Endothelial cell of umbilical vein (primary cell): ENCODE results near the gene COA5. TPM values are rescaled to one million over a fixed set of nuclear protein-coding genes. Genes with fewer than 3 reads are reported as not detected.

Experiments
- Bru-seq: library from RNA; stranded (reverse); fragments of 400-500 nt; gene quantifications from one replicate; lab custom pipeline; 2021; lab: Mats Ljungman, UMichigan
- BruChase-seq, 2 experiments: library from RNA; stranded (reverse); fragments of 400-500 nt; gene quantifications; one replicate each; lab custom pipeline; 2021; lab: Mats Ljungman, UMichigan
- BruUV-seq: library from RNA; stranded (reverse); fragments of 400-500 nt; replicated peaks from 2 replicates; lab custom pipeline; 2021; lab: Mats Ljungman, UMichigan
- CTCF ChIA-PET: fragments of 300-600, 350-600 bp; sonication (Branson Sonifier 250); formaldehyde crosslinking; loops from one replicate; lab custom pipeline; 2021; ENCODE audit warnings: antibody characterized with exemption, inconsistent platforms; lab: Charles Lee
- POLR2A ChIA-PET: fragments of 300-600, 350-600 bp; sonication (Branson Sonifier 250); formaldehyde crosslinking; loops from one replicate; lab custom pipeline; 2021; ENCODE audit warnings: antibody characterized with exemption, inconsistent platforms; lab: Charles Lee
- DNase-seq: peaks from one replicate; pipeline ENCODE4 v3.0.0-alpha.2; 2011; ENCODE audit warnings: low read depth, low spot score
- FAIRE-seq: peaks from 2 replicates; lab custom pipeline; 2011; peaks lifted over from hg19 to GRCh38; lab: Jason Lieb, UNC
- H2AFZ ChIP-seq: 2 replicates; pipeline ENCODE4 v1.6.0; 2012; ENCODE audit warnings: low read depth, low read length, control low read depth, inconsistent platforms
- H3K27ac ChIP-seq: 2 replicates; pipeline ENCODE4 v1.5.1; 2011; ENCODE audit warnings: low read depth, mild to moderate bottlenecking, control low read depth, low read length, moderate library complexity; ENCODE audit not compliant: insufficient read depth
- H3K27me3 ChIP-seq, 2 experiments: 2 replicates each; pipeline versions ENCODE4 v1.6.0 to v1.6.1; 2011; ENCODE audit warnings: low read length in 2 of 2, mixed read lengths in 1 of 2; ENCODE audit not compliant: control insufficient read depth in 2 of 2, insufficient read depth in 2 of 2
- H3K36me3 ChIP-seq, 2 experiments: 2 replicates in 1 of 2; 3 replicates in 1 of 2; pipeline ENCODE4 v1.5.1; 2011; ENCODE audit warnings: low read length in 2 of 2, mild to moderate bottlenecking in 1 of 2, moderate library complexity in 1 of 2; ENCODE audit not compliant: control insufficient read depth in 2 of 2, insufficient read depth in 2 of 2; ENCODE audit errors: extremely low read depth in 1 of 2
- H3K4me1 ChIP-seq: 3 replicates; pipeline ENCODE4 v1.5.1; 2011; ENCODE audit warnings: mild to moderate bottlenecking, low read length; ENCODE audit not compliant: control insufficient read depth, insufficient read depth; ENCODE audit errors: extremely low read depth
- H3K4me2 ChIP-seq: 2 replicates; pipeline ENCODE4 v1.6.1; 2011; ENCODE audit warnings: low read length, control low read depth, mixed read lengths; ENCODE audit not compliant: insufficient read depth
- H3K4me3 ChIP-seq, 3 experiments: fragments of 200-600 bp in 1 of 3; sonication (generic), shearing (Covaris generic) in 1 of 3; replicated peaks in 1 of 3; 2 replicates each; pipeline ENCODE4 v1.5.1; 2011 to 2016; ENCODE audit warnings: control low read depth in 3 of 3, low read length in 3 of 3, mild to moderate bottlenecking in 2 of 3, inconsistent platforms in 1 of 3, low read depth in 1 of 3, moderate library complexity in 1 of 3; ENCODE audit not compliant: insufficient read depth in 1 of 3
- H3K79me2 ChIP-seq: 2 replicates; pipeline ENCODE4 v1.6.0; 2012; ENCODE audit warnings: low read length, inconsistent platforms; ENCODE audit not compliant: control insufficient read depth, insufficient read depth
- H3K9ac ChIP-seq: replicated peaks from 2 replicates; pipeline ENCODE3; 2011; ENCODE audit warnings: low read length, control low read depth; ENCODE audit not compliant: insufficient read depth; ENCODE audit errors: extremely low read depth
- H3K9me1 ChIP-seq: replicated peaks from 3 replicates; pipeline ENCODE4 v1.6.0; 2011; ENCODE audit warnings: mild to moderate bottlenecking, low read length; ENCODE audit not compliant: control insufficient read depth, insufficient read depth; ENCODE audit errors: extremely low read depth
- H3K9me3 ChIP-seq: replicated peaks from 2 replicates; pipeline ENCODE4 v1.5.1; 2012; ENCODE audit warnings: low read length, inconsistent platforms; ENCODE audit not compliant: control insufficient read depth, insufficient read depth
- H4K20me1 ChIP-seq: replicated peaks from 2 replicates; pipeline ENCODE3; 2011; ENCODE audit warnings: mild to moderate bottlenecking, low read length; ENCODE audit not compliant: control insufficient read depth, insufficient read depth; ENCODE audit errors: extremely low read depth
- FOS ChIP-seq: IDR thresholded peaks from 2 replicates; pipeline ENCODE4 v1.6.1; 2011; ENCODE audit warnings: mild to moderate bottlenecking, low read length, moderate library complexity, borderline replicate concordance; ENCODE audit not compliant: insufficient read depth
- GATA2 ChIP-seq: IDR thresholded peaks from 2 replicates; pipeline ENCODE4 v1.7.0; 2011; ENCODE audit warnings: low read depth, mild to moderate bottlenecking, moderate library complexity, mixed read lengths, low read length; ENCODE audit not compliant: insufficient read length, insufficient read depth
- MYC ChIP-seq: IDR thresholded peaks from one replicate; pipeline ENCODE4 v1.6.1; 2011; ENCODE audit warnings: mild to moderate bottlenecking, low read depth, low read length
- POLR2A ChIP-seq: IDR thresholded peaks from 2 replicates; pipeline ENCODE4 v1.6.1; 2012; ENCODE audit warnings: low read depth, mild to moderate bottlenecking, control low read depth, low read length
- POLR2AphosphoS5 ChIP-seq: IDR thresholded peaks from 2 replicates; pipeline ENCODE4 v1.6.1; 2012; ENCODE audit warnings: low read depth, mild to moderate bottlenecking, control low read depth, low read length, moderate library complexity; ENCODE audit not compliant: insufficient read depth
- dilution Hi-C: fragments of 300-500 bp; cut with MboI; formaldehyde crosslinking; loops from one replicate; pipeline ENCODE4 v1.15.0; 2019; ENCODE audit warnings: low sequenced_read_pairs; ENCODE audit not compliant: extremely low pct_ligation_motif_present
- intact Hi-C: fragments of 100-400 bp; cut with micrococcal nuclease; formaldehyde crosslinking; loops from one replicate; pipeline ENCODE4 v1.10.0; 2022
- long read RNA-seq: library from polyadenylated mRNA; stranded (forward); transcript quantifications from one replicate; pipeline ENCODE4 v2.0.0, GENCODE V29; 2021
- polyA minus RNA-seq, 3 experiments: library from RNA; depleted of rRNA, polyadenylated mRNA; stranded (reverse); fragments of >200 nt; gene quantifications; 1 replicate in 1 of 3; 2 replicates in 2 of 3; pipeline ENCODE4 v1.2.3, GENCODE V29; 2011
- polyA plus RNA-seq, 4 experiments: library from polyadenylated mRNA; depleted of rRNA in 3 of 4; stranded (reverse) in 3 of 4; unstranded in 1 of 4; fragments of >200 nt; gene quantifications; 2 replicates each; pipeline versions ENCODE4 v1.2.1 to v1.2.3, GENCODE V29; 2011 to 2012; ENCODE audit warnings: missing spikeins in 1 of 4
- total RNA-seq: library from RNA; stranded (reverse); gene quantifications from 2 replicates; pipeline ENCODE4 v1.2.3, GENCODE V29; 2021
- TF ChIP-seq, protein P1 (sequence below): IDR thresholded peaks from 2 replicates; pipeline ENCODE4 v1.6.1; 2011; ENCODE audit not compliant: insufficient read depth, insufficient read length

The COA5 gene, protein sequence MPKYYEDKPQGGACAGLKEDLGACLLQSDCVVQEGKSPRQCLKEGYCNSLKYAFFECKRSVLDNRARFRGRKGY
- total RNA-seq (17.7 and 18.2 TPM in 2 replicates), polyA plus RNA-seq (10.3 and 16.5 TPM in 2 replicates), polyA minus RNA-seq (5.2 and 6.5 TPM in 2 replicates), Bru-seq, nascent RNA (percentile 82 among the genes with signal in this experiment), BruChase-seq, experiment 1, labeled RNA remaining after a 6-hour chase (percentile 66 among the genes with signal in this experiment), BruChase-seq, experiment 2, labeled RNA remaining after a 2-hour chase (percentile 86 among the genes with signal in this experiment)
- 17.7 and 23.2 TPM in 2 replicates for polyA plus RNA-seq (2011; cell fraction: cytosol; rRNA removed)
- 19.0 and 27.8 TPM in 2 replicates for polyA plus RNA-seq (2011; cell fraction: nucleus; rRNA removed)
- 28.3 and 35.7 TPM in 2 replicates for polyA plus RNA-seq (2012)
- polyA minus RNA-seq (2011; cell fraction: cytosol; rRNA and poly(A)+ RNA removed): 5.7 TPM
- polyA minus RNA-seq (2011; cell fraction: nucleus; rRNA and poly(A)+ RNA removed): 8.5 and 10.3 TPM in 2 replicates
- long read RNA-seq, transcript COA5-201 (3 exons, 1,754 nt): major isoform, 46 of 58 reads
- long read RNA-seq, partial matches to known transcripts: 0 of 58 reads
- long read RNA-seq, other reads (novel, unspliced or antisense): 6 of 58 reads

DNA sequence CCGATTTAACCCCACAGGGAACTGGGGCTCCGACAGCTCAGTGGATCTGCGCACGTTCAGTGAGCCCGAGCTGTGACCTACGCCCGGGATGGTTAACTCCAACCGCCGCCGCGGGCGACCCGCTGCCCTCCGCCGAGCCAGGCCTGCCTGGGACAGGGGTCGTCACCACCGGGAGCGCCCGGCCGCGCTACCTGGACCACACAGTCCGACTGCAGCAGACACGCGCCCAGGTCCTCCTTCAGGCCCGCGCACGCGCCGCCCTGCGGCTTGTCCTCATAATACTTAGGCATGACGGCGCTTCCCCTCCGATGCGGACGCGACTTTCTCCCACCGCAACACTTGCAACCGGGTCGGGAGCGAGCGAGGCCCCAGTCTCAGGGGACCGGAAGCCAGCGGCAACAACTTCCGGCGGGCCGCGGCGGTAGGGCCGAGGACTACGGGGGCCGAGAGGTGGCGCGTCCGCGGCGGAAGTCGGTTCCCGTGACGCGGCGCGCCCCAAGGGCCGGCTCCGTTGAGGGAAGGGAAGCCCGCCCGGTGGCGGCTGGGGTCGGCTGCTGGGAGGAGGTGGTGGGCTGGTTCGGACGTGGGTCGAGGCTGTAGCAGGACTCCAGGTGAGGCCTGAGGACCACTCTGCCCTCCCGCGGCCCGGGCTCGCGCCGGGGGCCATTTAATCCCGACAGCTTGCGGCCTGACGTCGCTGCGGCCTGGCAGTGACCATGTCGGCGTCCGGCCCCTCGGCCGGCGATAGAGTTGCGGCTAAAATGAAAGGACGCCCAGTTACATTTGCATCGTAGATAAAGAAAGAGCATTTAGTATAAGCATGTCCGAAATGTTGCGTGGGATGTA, at the start of gene COA5, which contains the start of gene UNC50:
Gene COA5, minus strand, starts transcription at position 397 of the 846 bp plus-strand sequence. Its CDS starts 107 bp downstream, at position 290.
Gene UNC50, plus strand, starts transcription at position 474 of the 846 bp plus-strand sequence. CDS start 1,171 bp downstream, outside the sequence.
- Histone ChIP-seq H3K4me1 (peaks cover 32% of the 10 kb centered on the region), H3K27ac (peak within 1 kb of the TSS; percentile 98), H3K9me3 (no peaks in the 10 kb centered on the region), H3K27me3 (no peaks in the 10 kb centered on the region), H3K4me3 (peak within 1 kb of the TSS; percentile 95 to 100 (median 98)), H3K9me1 (no peaks in the 10 kb centered on the region), H4K20me1 (no peaks in the 10 kb centered on the region), H3K4me2 (peak within 1 kb of the TSS; percentile 96), H3K79me2 (peaks cover 65% of the 10 kb centered on the region), H3K36me3 (peaks cover 2 to 6% of the 10 kb centered on the region in 2 experiments), H2AFZ (peak within 1 kb of the TSS; percentile 92), H3K9ac (peak within 1 kb of the TSS; percentile 99)
- BruUV-seq: TSS peak; percentile 64
- intact Hi-C loops (loop anchor here (1.0 to 5.0 kb wide), 3 partner anchors 9 to 458 kb away; no protein-coding TSS in a partner anchor), dilution Hi-C loops (no loop called here)
- ChIA-PET CTCF (interaction anchor here (0.6 to 2.2 kb wide), 7 partner anchors 24 to 229 kb away, joined by 3 to 8 read pairs (median 4); no protein-coding TSS in a partner anchor), POLR2A (no interaction called here)
- FAIRE-seq (peak; percentile 38), DNase-seq (peak; percentile 92)
- peak; percentile 9 for TF ChIP-seq FOS
- TF ChIP-seq POLR2A: peak; percentile 91
- TF ChIP-seq MYC: no peak
- TF ChIP-seq, protein P1, sequence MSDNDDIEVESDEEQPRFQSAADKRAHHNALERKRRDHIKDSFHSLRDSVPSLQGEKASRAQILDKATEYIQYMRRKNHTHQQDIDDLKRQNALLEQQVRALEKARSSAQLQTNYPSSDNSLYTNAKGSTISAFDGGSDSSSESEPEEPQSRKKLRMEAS: no peak
- TF ChIP-seq POLR2AphosphoS5: peak; percentile 91
- TF ChIP-seq GATA2: no peak
